ENCODE results near the gene TMEM165. TPM values are rescaled to one million over a fixed set of nuclear protein-coding genes. Genes with fewer than 3 reads are reported as not detected.
A peak's percentile ranks its signal among the peaks of the same experiment; 100 is the strongest.

The TMEM165 gene
- total and polyA plus RNA-seq, 10 donors: 54.3 to 193 (median 121) TPM

DNA sequence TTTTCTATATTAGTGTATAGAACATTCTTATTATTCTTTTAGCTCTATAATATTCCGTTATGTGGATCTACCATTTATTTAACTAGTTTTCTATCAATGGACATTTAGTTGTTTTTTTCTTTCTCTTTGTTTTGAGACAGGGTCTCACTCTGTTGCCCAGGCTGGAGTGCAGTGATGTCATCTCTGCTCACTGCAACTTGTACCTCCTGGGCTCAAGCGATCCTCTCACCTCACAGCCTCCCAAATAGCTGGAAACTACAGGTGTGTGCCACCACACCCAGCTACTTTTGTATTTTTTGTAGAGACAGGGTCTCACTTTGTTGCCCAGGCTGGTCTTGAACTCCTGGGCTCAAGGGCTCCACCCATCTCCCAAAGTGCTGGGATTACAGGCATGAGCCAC, 10.8 kb downstream of the TMEM165 start:
- no peaks in the 10 kb centered on the region for H3K9me3 ChIP-seq
- H3K4me3 ChIP-seq: no peak overlapping the region
- WGBS, 5 donors: 93 to 98% (median 95%) methylated on average over 2 of the region's 2 CpGs
- intact Hi-C loops (cut with DNase I; ENCODE audit: low total_unique reads): no loop called here
- DNase-seq: no peak
- H3K36me3 ChIP-seq: peaks cover 0 to 72% (median 24%) of the 10 kb centered on the region in 6 donors
- H3K27ac ChIP-seq: no peak overlapping the region
- H3K27me3 ChIP-seq (replicated peaks in 1 of 7): no peaks in the 10 kb centered on the region
- peaks cover 5 to 88% (median 48%) of the 10 kb centered on the region in 6 donors for H3K4me1 ChIP-seq
- no peak for TF ChIP-seq POLR2A (IDR thresholded peaks at IDR 0.05)
- TF ChIP-seq, protein P1, sequence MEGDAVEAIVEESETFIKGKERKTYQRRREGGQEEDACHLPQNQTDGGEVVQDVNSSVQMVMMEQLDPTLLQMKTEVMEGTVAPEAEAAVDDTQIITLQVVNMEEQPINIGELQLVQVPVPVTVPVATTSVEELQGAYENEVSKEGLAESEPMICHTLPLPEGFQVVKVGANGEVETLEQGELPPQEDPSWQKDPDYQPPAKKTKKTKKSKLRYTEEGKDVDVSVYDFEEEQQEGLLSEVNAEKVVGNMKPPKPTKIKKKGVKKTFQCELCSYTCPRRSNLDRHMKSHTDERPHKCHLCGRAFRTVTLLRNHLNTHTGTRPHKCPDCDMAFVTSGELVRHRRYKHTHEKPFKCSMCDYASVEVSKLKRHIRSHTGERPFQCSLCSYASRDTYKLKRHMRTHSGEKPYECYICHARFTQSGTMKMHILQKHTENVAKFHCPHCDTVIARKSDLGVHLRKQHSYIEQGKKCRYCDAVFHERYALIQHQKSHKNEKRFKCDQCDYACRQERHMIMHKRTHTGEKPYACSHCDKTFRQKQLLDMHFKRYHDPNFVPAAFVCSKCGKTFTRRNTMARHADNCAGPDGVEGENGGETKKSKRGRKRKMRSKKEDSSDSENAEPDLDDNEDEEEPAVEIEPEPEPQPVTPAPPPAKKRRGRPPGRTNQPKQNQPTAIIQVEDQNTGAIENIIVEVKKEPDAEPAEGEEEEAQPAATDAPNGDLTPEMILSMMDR (IDR thresholded peaks at IDR 0.05 in 8 of 11, conservative IDR thresholded peaks at IDR 0.05 in 3 of 11): no peak
- no peak for TF ChIP-seq POLR2AphosphoS5 (IDR thresholded peaks at IDR 0.05)

DNA sequence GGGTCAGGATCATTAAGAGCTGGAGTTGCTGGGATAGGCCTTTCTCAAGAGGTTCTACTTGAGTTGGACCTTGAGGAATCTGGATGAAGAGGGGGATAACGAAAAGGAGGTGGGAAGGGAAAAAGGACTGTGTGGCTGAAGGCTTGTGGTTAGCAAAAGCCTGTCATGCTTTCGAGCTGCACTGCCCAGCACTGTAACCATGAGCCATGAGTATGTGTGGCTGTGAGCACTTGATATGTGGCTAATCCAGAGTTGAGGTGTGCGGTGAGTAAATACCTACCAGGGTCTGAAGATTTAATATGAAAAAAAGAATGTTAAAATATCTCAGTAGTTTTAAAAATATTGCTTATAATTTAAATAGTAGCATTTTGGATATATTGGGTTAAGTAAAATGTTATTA, 11.4 kb downstream of the TMEM165 start:
- Histone ChIP-seq H3K9me3 (no peaks in the 10 kb centered on the region), H3K36me3 (peaks cover 0 to 73% (median 28%) of the 10 kb centered on the region in 6 donors), H3K4me1 (peaks cover 5 to 84% (median 46%) of the 10 kb centered on the region in 6 donors), H3K27ac (no peak overlapping the region), H3K4me3 (no peak overlapping the region), H3K27me3 (replicated peaks in 1 of 7) (no peaks in the 10 kb centered on the region)
- no peak for DNase-seq
- WGBS, 5 donors: 72 to 86% (median 78%) methylated on average over 3 of the region's 3 CpGs
- intact Hi-C loops (cut with DNase I; ENCODE audit: low total_unique reads): no loop called here
- TF ChIP-seq POLR2AphosphoS5 (IDR thresholded peaks at IDR 0.05): no peak
- no peak for TF ChIP-seq POLR2A (IDR thresholded peaks at IDR 0.05)
- TF ChIP-seq, protein P1 (IDR thresholded peaks at IDR 0.05 in 8 of 11, conservative IDR thresholded peaks at IDR 0.05 in 3 of 11): no peak

DNA sequence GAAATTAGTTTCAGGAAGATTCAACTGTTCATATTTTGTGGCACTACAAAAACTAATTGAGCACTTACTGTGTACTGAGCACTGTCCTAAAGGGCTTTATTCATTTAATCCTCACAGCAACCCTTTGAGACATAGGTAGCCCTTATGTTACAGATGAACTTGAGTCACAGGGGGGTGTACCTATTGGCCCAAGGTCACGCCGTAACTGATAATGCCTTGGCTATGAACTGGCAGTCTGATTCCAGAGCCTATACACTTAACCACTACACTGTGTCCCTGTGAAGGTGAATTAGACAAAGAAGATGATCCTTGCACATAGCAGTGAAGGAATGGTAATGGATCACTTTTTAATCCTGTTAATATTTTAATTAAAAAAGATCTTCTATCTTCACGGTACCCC, 12.0 kb downstream of the TMEM165 start:
- no peak for DNase-seq
- Histone ChIP-seq H3K27ac (no peak overlapping the region), H3K27me3 (replicated peaks in 1 of 7) (no peaks in the 10 kb centered on the region), H3K36me3 (peaks cover 0 to 80% (median 29%) of the 10 kb centered on the region in 6 donors), H3K4me1 (peaks cover 5 to 80% (median 46%) of the 10 kb centered on the region in 6 donors), H3K9me3 (no peaks in the 10 kb centered on the region), H3K4me3 (no peak overlapping the region)
- WGBS, 5 donors: 81 to 94% (median 90%) methylated on average over 3 of the region's 3 CpGs
- intact Hi-C loops (cut with DNase I; ENCODE audit: low total_unique reads): no loop called here
- TF ChIP-seq, protein P1 (IDR thresholded peaks at IDR 0.05 in 8 of 11, conservative IDR thresholded peaks at IDR 0.05 in 3 of 11): no peak
- TF ChIP-seq POLR2A (IDR thresholded peaks at IDR 0.05) (no peak), POLR2AphosphoS5 (IDR thresholded peaks at IDR 0.05) (no peak)

DNA sequence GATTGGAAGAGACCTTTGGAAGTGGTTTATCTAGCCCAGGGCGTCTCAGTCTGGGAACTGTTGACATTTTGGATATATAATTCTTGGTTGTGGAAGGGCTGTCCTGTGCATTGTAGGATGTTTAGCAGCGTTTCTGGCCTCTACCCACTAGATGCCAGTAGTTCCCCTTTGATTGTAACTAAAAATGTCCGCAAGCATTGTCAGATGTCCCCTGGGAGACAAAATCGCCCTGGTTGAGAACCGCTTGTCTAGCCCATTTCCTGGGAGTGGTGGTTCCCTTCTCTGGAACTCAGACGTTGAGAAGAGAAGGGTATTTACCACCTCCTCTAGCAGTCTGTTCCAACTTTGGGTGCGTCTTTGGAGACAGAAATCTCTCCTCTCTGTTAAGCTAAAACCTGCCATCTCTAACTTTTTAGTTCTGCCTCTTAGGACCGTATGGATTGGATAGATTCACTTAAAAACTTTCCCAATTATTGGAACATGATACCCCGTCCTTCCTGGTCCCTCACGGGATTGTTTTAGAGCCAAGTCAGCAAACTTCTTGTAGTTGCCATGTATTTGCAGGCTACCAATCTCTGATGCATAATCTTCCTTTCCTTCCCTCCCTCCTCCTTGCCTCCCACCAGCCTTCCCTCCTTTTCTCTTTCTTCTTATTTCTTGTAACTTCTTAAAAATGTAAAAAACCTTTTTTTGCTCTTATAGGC, 13.9 kb downstream of the TMEM165 start:
- DNase-seq: no peak
- Histone ChIP-seq H3K4me1 (peaks cover 5 to 65% (median 43%) of the 10 kb centered on the region in 6 donors), H3K27me3 (replicated peaks in 1 of 7) (no peaks in the 10 kb centered on the region), H3K9me3 (no peaks in the 10 kb centered on the region), H3K27ac (peak overlapping the region in 2 of 8 donors; percentile 21 to 29), H3K36me3 (peaks cover 0 to 80% (median 33%) of the 10 kb centered on the region in 6 donors), H3K4me3 (no peak overlapping the region)
- TF ChIP-seq POLR2AphosphoS5 (IDR thresholded peaks at IDR 0.05): no peak
- TF ChIP-seq, protein P1 (IDR thresholded peaks at IDR 0.05 in 8 of 11, conservative IDR thresholded peaks at IDR 0.05 in 3 of 11): peak in 6 of 11 experiments; percentile 10 to 38 (median 20)
- no peak for TF ChIP-seq POLR2A (IDR thresholded peaks at IDR 0.05)
- 53 to 63% (median 61%) methylated on average over 10 of the region's 10 CpGs for WGBS, 5 donors
- intact Hi-C loops (cut with DNase I; ENCODE audit: low total_unique reads): no loop called here

Measured in spleen (tissue), 11 donors.